GM18498 (cell line): ENCODE measurements around the gene PATJ.

Source experiments
- ATAC-seq: cut with Tn5 transposase; IDR thresholded peaks from one replicate; pipeline ENCODE4 v1.9.1; 2021; ENCODE audit warnings: mild to moderate bottlenecking, moderate library complexity; ENCODE audit not compliant: unreplicated experiment

PATJ gene

DNA sequence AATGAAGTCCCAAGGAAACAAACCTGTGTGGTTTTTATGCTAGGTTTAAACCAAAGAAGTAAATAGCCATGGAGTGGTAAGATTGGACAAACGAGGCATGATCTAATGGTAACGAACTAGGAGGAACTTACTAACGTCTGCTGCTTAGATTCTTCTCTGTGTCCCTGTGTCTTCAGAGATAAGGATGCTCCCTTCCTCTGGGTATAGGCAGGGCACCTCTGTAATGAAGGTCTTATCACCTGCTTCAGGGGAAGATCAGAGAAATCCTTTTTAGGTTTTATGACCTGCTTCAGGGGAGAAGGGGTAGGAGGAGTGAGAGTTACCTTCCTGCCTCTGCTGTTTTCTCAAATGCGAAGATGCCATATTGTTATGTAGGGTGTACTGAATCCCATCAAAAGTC is 237.4 kb downstream of the PATJ start:
- no peak for ATAC-seq

DNA sequence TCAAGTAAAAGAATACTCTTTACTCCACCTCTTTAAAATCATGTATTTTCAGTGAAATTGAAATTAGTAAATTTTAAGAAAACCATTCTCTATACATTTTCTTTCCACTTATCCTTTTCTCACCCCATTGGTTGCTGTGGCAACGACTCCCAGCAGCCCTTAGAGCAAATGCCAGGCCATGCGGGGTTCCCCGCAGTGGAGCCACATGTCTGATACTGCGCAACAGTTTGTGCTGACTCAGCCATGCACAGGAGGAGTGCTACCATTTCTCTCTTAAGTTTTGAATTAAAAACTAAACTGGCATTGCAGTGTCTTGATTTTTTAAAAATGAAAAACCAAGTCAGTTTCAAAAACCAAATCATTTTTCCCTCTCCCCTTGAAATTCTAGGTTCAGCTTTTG is 238.3 kb downstream of the PATJ start:
- no peak for ATAC-seq

DNA sequence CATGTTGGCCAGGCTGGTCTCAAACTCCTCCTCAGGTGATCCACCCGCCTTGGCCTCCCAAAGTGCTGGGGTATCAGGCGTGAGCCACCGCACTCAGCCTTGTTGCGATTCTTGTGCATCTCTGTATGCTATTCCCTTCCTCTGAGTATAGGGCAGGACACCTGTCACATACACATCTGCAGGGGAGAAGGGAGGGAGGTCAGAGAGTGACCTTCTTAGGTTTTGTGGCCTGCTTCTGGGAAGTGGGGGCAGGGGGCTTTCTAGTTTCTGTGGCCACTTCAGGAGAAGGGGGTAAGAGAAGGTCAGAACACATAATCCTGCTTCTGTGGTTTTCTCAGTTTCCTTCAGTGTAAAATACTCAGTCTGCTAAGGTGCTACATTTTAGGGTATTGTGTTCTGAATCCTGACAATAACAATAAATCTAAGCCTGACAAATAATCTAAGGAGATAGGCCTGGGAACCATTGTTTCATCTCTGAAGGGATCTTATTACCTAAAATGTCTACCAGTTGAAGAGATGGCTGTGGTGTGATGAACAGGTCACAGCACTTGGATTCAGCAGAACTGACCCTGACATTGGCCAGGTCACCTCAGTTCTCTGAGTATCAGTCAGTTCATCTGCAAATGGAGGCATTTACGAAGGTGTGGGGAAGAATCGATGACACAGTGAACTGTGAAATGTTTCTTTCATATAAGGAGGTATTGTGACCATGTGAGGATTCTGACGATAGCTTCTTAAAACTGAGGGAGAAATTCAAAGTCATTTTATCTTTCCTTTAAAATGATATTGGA is 239.8 kb downstream of the PATJ start:
- no peak for ATAC-seq

GRCh38 chr1:61983236-61983635 is 241.0 kb downstream of the PATJ start:
- ATAC-seq = no peak

DNA sequence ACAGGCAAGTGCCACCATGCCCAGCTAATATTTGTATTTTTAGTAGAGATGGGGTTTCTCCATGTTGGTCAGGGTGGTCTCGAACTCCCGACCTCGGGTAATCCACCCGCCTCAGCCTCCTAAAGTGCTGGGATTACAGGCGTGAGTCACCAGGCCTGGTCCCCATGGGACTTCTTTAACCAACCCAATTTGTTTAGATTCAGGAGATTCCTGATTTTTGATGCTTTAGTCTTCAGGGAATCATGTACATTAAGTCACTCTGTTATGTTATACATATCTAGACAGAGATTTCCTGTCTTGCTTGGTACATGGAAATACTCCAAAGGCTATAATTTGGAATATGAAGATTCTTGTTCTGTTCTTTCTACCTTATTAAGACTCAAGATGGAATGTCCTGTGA is 250.0 kb downstream of the PATJ start:
- no peak for ATAC-seq

DNA sequence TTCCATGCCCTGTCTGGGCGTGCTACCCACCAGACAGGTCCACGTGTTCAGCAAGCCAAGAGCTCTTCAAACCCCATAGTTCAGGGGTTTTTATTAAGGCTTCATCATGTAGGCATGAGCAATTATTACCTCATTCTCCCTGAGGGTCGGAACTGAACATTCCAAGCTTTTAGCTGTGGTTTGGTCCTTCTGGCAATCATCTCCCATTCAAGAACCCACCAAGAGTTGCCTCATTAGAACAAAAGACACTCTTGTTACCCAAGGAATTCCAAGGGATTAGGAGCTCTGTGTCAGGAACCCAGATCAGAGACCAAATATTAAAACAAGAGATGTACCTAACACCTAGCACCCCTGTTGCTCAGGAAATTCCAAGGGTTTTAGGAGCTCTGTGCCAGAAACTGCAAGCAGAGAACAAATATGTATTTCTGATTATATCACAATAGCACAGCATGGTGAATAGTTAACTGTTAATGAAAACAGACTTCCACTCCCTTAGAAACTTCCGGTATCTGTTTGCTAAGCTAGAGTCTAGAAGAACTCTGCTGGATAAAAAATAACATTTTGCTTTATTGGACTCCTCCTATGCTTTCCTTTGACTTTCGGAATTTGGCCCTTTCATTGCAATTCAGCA is 251.2 kb downstream of the PATJ start:
- ATAC-seq = no peak

DNA sequence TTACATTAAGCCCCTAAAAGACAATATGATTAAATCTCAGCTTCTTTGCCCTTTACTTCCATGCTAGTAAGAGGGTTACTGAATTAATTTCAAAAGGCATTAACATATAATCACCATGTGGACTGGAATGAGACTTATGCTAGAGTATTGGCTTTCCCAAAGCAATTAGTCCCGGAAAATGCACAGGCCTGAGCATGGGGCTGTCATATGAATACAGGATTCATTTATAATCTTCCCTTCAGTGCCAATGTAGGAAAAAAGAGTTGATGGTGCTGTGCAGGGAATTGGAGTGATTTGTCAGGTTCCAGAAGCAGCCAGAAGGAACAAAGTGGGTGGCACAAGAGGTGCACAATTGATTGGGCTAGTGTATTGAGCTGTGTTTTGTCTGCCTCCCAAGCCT is 253.4 kb downstream of the PATJ start:
- ATAC-seq = no peak

DNA sequence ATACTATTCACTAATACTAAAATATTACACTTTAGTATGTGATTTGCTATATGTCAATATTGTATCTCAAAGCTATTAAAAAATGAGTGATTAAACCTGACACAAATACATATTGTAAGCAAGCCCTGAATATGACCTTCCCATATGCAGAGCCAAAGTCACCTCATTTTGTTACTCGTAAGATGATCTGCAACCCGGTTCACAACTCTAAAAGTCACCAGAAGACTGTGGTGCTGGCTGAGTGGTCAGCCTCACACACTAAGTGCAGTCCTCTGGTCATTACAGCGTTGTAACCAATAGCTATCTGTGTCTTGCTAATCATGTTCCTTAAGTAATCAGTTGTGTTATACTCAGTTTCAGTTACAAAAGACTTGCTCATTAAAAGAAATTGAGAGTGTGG is 254.8 kb downstream of the PATJ start:
- no peak for ATAC-seq

GRCh38 chr1:62003777-62004176 is 261.5 kb downstream of the PATJ start:
- ATAC-seq = no peak

- ATAC-seq = no peak
These were observed 264.4 kb downstream of the PATJ start for GRCh38 chr1:62006690-62007089.

DNA sequence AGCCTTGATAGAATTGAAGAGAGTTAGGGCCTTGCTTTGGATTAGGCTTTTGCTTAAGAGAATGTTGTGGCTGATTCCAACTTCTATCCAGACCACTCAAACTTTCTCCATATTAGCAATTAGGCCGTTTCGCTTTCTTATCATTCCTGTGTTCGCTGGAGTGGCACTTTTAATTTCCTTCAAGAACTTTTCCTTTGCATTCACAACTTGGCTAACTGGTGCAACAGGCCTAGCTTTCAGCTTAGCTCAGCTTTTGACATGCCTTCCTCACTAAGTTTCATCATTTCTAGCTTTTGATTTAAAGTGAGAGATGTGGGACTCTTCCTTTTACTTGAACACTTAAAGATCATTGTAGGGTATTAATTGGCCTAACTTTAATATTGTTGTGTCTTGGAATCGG is 268.7 kb downstream of the PATJ start:
- no peak for ATAC-seq

- ATAC-seq = no peak
These were observed 269.8 kb downstream of the PATJ start for GRCh38 chr1:62012095-62012494.

DNA sequence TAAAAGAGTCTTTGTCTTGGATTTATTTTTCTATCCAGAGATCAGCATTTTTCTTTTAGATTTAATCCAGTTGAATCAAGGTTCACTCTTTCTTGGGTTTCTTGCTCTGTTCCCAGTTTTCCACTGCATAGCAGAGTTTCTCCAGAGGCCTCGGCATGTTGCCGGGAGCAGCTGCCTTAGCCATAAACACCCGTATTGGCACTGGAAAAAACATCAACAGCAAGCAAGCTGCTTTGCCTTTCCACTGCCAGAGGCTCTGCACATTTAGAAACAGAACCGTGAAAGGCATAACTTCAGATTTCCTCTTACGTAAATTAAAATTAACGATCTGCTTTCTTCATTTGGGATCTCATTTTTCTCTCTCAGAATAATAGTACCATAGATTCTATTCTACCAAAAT is 270.6 kb downstream of the PATJ start:
- no peak for ATAC-seq

- ATAC-seq = no peak
These were observed 271.0 kb downstream of the PATJ start for GRCh38 chr1:62013264-62013663.

DNA sequence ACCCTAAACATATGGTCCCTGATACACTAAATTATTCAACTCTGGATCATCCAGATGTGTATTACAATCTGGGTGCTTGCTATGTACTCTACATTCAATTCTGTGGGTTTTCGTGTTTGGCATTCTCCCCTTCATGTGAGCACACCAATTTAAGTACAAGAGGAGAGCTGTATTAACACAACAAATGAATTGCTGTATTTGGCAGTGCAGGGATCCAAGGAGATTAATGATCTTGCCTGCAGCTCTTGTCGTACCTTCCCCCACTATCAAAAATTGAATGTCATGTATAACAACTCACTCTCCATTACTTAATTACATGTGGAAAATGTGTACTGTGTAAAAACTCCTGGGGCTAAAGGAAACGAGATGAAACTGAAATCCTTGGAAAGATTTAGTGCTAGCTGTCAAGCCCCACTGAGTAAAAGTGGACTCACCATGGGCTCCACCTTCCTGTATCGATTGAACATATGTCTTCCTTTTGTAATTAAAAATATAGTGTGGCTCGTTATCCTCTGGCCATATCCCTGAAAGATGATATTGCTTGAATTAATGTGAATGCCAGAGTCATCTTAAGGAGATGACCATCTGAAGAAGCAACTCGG is 280.2 kb downstream of the PATJ start:
- ATAC-seq = no peak

DNA sequence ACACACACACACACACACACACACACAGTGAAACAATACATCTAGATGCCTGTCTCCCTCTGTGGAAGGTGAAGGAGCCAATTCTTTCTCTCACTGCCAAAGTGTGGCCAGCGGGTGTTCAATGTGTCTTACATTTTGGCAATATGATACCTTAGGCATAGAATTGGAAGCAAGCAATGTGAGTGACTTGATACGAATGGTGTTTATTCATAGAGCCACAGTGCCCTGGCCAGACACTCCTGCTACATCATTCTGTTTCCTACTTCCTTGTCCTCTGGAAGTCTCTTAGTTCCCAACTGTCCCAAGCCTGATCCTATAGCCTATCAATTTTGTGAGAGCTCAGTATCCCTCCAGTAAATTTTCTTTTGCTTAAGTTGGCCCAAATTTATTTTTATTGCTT is 282.4 kb downstream of the PATJ start:
- no peak for ATAC-seq

DNA sequence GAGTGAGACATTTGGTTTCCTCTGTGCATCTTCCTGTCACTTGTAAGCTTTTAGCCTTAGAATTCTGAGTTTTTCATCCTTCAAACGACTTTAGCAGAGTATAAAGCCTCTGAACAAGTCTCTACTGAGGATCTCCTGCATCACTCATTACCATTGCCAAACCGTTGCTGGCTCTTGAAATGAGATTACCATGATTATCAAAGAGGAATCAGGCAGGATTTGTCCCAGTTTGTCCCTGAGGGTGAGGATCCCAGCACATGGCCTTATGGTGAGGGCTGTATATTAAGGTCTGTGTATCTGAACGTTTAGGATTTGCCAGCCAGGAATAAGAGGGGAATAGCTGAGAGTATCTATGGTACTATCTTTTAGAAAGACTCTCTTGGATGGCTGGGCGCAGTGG is 282.9 kb downstream of the PATJ start:
- no peak for ATAC-seq

GRCh38 chr1:62025892-62026291 is 283.6 kb downstream of the PATJ start:
- ATAC-seq = no peak

- no peak for ATAC-seq
These were observed 287.4 kb downstream of the PATJ start for GRCh38 chr1:62029704-62030103.

GRCh38 chr1:62034790-62035189 is 292.5 kb downstream of the PATJ start:
- ATAC-seq = no peak

DNA sequence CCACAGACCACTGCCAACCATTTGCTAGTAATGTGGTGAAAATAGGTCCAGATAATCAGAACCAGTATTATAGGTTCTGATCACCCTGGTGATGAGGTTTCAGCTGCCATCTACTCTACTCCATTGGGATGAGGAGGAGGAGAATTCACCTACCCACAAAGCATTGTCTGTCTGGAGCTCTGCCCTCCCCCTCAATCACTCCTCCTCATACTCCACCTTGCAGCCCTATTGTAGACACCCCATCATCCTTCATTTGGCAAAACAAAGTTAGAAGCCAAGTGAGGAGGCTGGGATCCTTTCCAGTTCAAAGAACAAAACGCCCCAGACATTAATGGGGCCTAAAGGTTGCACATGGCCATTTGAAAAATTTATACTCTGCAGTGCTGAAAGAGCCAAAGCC is 295.0 kb downstream of the PATJ start:
- no peak for ATAC-seq

GRCh38 chr1:62038594-62039284 is 296.5 kb downstream of the PATJ start:
- ATAC-seq = no peak
